Measurements from ENCODE around the gene ADAMTS7. TPM values are rescaled to one million over a fixed set of nuclear protein-coding genes. Genes with fewer than 3 reads are reported as not detected.

Gene ADAMTS7
- total RNA-seq, 1 experiment from 2014 or later: 23.1 TPM

- H3K4me1 Mint-ChIP-seq: peaks cover 2 to 7% of the 10 kb centered on the region in 2 experiments; a peak in 3 of 4 replicates
Observed at GRCh38 chr15:78841891-78842290, 30.6 kb upstream of the ADAMTS7 start.

More at GRCh38 chr15:78841891-78842290, 30.6 kb upstream of the ADAMTS7 start:
- Histone ChIP-seq H2BK15ac (ENCODE audit: low read depth, low read length) (no peak overlapping the region), H2AFZ (ENCODE audit: low read length) (no peak overlapping the region), H3T11ph (ENCODE audit: low read length) (no peak overlapping the region), H3K79me2 (ENCODE audit: insufficient read depth, low read length) (no peaks in the 10 kb centered on the region), H3K4me1 (ENCODE audit: insufficient read depth, low read length) (no peaks in the 10 kb centered on the region), H2BK12ac (ENCODE audit: insufficient read length, low read depth, low read length) (no peak overlapping the region), H3K27me3 (ENCODE audit: insufficient read depth, low read length) (no peaks in the 10 kb centered on the region), H3K27ac (ENCODE audit: insufficient read length, low read depth, low read length) (no peak overlapping the region), H3K14ac (ENCODE audit: insufficient read depth, low read length) (no peak overlapping the region), H4K20me1 (ENCODE audit: control insufficient read depth, insufficient read depth, insufficient read length) (no peaks in the 10 kb centered on the region), H3K56ac (ENCODE audit: insufficient read length, low read depth, low read length) (no peak overlapping the region), H2AK5ac (ENCODE audit: insufficient read length, low read length) (no peak overlapping the region), H3K79me1 (ENCODE audit: insufficient read depth, low read depth, low read length, poor library complexity, severe bottlenecking) (no peaks in the 10 kb centered on the region), H3K9ac (ENCODE audit: extremely low read depth, insufficient read length, low read length) (no peak overlapping the region), H4K5ac (ENCODE audit: insufficient read length, low read depth, low read length) (no peak overlapping the region), H3K4me2 (ENCODE audit: insufficient read depth, insufficient read length, low read length) (no peak overlapping the region), H2BK20ac (ENCODE audit: low read depth, low read length, poor library complexity, severe bottlenecking) (no peak overlapping the region), H3K4ac (ENCODE audit: low read depth, low read length) (no peak overlapping the region), H3K23ac (ENCODE audit: insufficient read length, low read depth, low read length) (no peak overlapping the region), H3K23me2 (ENCODE audit: insufficient read length, low read depth, low read length, poor library complexity, severe bottlenecking) (no peaks in the 10 kb centered on the region), H4K91ac (ENCODE audit: insufficient read length, low read depth, low read length) (no peak overlapping the region), H3K9me3 (ENCODE audit: control insufficient read depth, low read depth, low read length) (no peaks in the 10 kb centered on the region), H3K18ac (ENCODE audit: insufficient read length, low read depth, low read length) (no peak overlapping the region), H2BK5ac (ENCODE audit: insufficient read length, low read length) (no peak overlapping the region), H4K8ac (replicated peaks; ENCODE audit: insufficient read length, low read depth, low read length) (no peak overlapping the region), H2BK120ac (ENCODE audit: low read depth, low read length, poor library complexity, severe bottlenecking) (no peak overlapping the region)
- no CpG with 5 or more reads among the region's 6 CpGs for WGBS (ENCODE audit: extremely low coverage, insufficient read length, low lambda C conversion rate)
- no peaks in the 10 kb centered on the region for H3K36me3 Mint-ChIP-seq (ENCODE audit: insufficient read depth in 1 of 3, low read depth in 3 of 3)
- H3K4me3 Mint-ChIP-seq: no peak overlapping the region
- H3K9me3 Mint-ChIP-seq: no peaks in the 10 kb centered on the region
- TF ChIP-seq CTCF (conservative IDR thresholded peaks at IDR 0.05): no peak
- no peak overlapping the region for H3K27ac Mint-ChIP-seq
- peaks cover 1% of the 10 kb centered on the region for H3K27me3 Mint-ChIP-seq (ENCODE audit: low read depth)
- DNase-seq: no peak
